Astrocyte of the spinal cord (primary cell): ENCODE measurements around the gene SLC10A2.
"Not testable (repeated sequence)": the region's sequence is repeated elsewhere in the genome, so short reads cannot be mapped to it uniquely, and the experiment has no call there.

ENCODE experiments used
- DNase-seq: peaks from one replicate; pipeline ENCODE4 v3.0.0; 2011; ENCODE audit warnings: low read depth, low spot score
- H3K4me3 ChIP-seq: 2 replicates; pipeline ENCODE4 v1.5.1; 2011; ENCODE audit warnings: low read depth, mild to moderate bottlenecking, low read length, moderate library complexity
- in situ Hi-C: cut with HindIII; loops from 2 replicates; pipeline ENCODE4 v1.10.0; 2017; ENCODE audit warnings: low sequenced_read_pairs
- TF ChIP-seq, protein P1 (sequence below): IDR thresholded peaks from 2 replicates; pipeline ENCODE4 v1.5.1; 2012; ENCODE audit warnings: low read depth, mild to moderate bottlenecking, low read length, inconsistent platforms

Gene SLC10A2, protein sequence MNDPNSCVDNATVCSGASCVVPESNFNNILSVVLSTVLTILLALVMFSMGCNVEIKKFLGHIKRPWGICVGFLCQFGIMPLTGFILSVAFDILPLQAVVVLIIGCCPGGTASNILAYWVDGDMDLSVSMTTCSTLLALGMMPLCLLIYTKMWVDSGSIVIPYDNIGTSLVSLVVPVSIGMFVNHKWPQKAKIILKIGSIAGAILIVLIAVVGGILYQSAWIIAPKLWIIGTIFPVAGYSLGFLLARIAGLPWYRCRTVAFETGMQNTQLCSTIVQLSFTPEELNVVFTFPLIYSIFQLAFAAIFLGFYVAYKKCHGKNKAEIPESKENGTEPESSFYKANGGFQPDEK

DNA sequence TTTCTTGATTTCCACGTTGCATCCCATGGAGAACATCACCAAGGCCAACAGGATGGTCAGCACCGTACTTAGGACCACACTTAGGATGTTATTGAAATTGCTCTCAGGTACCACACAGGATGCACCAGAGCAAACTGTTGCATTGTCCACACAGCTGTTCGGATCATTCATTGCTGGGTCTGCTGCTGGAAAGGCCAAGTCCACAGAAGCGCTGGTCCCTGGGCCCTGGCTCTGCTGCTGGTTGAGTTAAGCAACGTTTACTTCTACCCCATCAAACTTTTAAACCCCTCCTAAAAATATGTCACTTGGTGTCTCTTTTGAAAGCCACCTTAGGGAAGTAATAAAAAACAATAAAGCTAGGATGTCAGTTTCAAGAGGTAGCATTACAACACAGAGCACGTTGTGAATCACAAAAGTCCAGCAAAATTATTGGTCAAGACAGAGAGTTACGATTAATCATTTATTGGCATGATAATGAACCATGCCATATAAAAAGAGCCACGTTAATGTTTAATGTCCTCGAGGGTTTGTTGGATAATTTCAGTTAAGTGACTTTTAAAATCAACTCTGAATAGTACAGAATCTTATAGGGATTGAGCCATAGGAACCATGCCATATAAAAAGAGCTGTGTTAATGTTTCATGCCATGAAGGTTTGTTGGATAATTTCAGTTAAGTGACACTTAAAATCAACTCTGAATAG is at the start of gene SLC10A2:
SLC10A2 (minus strand) TSS at position 339 of the 702 bp plus-strand sequence; CDS start at position 171, 168 bp downstream.
- TF ChIP-seq, protein P1, sequence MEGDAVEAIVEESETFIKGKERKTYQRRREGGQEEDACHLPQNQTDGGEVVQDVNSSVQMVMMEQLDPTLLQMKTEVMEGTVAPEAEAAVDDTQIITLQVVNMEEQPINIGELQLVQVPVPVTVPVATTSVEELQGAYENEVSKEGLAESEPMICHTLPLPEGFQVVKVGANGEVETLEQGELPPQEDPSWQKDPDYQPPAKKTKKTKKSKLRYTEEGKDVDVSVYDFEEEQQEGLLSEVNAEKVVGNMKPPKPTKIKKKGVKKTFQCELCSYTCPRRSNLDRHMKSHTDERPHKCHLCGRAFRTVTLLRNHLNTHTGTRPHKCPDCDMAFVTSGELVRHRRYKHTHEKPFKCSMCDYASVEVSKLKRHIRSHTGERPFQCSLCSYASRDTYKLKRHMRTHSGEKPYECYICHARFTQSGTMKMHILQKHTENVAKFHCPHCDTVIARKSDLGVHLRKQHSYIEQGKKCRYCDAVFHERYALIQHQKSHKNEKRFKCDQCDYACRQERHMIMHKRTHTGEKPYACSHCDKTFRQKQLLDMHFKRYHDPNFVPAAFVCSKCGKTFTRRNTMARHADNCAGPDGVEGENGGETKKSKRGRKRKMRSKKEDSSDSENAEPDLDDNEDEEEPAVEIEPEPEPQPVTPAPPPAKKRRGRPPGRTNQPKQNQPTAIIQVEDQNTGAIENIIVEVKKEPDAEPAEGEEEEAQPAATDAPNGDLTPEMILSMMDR = no peak
- H3K4me3 ChIP-seq = no peak within 1 kb of the TSS
- in situ Hi-C loops = no loop called here
- no peak for DNase-seq

DNA sequence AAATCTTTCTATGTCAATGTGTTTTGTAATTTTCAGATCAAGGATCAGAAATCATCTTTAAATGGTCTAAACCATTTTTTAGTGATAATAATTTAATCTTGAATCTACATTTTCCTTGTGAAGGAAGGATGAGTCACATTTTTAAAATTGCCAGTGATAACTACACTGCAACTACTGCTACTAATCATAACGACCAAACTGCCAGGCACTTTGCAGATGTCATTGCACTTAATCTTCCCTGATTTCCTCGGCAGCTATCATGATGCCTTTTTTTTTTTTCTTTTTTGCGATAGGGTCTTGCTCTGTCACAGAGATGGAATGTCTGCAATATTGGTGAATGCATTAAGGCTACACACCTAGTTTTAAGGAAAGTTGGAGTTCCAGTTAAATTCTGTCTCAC is 41.4 kb upstream of the SLC10A2 start:
- in situ Hi-C loops = no loop called here
- TF ChIP-seq, protein P1 = no peak

DNA sequence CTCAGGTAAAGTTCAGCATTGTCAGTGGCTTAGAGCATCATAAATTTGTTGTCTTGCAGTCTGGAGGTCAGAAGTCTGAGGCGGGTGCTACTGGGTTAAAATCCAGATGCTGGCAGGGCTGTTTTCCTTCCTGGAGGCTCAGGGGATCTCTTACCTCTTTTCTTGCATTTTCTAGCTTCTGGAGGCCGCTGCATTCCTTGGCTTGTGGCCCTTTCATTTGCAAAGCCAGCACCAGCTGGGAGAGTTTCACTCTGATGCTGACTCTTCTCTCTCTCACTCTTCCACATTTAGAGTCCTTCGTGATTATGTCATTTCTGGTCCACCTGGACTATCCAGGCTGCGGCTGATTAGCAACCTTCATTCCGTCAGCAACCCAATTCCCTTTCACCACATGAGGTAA is 38.1 kb upstream of the SLC10A2 start:
- TF ChIP-seq, protein P1 = no peak
- no peak overlapping the region for H3K4me3 ChIP-seq
- no peak for DNase-seq
- in situ Hi-C loops = no loop called here

More for the DNA sequence above, 41.4 kb upstream of the SLC10A2 start:
- no peak for DNase-seq
- H3K4me3 ChIP-seq = no peak overlapping the region

DNA sequence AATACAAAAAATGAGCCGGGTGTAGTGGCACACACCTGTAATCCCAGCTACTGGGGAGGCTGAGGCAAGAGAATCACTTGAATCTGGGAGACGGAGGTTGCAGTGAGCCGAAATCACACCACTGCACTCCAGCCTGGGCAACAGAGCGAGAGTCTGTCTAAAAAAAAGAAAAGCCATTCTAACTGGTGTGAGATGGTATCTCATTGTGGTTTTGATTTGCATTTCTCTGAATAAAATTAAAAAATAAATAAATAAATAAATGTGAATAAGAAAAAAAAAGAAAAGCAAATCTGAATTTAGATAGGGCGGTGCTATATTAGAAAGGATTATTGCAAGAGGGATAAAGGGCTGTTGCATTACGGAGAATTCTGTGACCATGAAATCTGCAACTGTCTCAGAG is 37.2 kb upstream of the SLC10A2 start:
- in situ Hi-C loops, DNase-seq, H3K4me3 ChIP-seq: not testable (repeated sequence)

DNA sequence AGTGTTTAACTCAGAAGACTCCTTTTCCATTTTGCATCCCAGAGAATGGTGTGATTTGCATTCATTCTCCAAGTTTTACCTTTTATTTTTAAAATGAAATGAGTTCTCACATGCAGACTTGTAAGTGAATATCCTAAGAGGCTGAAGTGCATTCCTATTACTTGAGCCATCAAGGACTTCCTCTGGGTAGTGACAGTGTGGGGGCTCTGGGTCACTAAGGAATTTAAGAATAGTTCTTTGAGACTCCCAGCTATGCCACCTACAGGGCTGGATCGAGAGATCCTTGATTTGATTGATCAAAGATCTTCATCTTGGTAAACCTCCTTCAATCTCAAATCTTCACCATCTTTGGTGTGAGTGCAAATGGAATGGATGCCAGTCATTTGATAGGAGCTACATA is 36.3 kb upstream of the SLC10A2 start:
- TF ChIP-seq, protein P1 = no peak
- H3K4me3 ChIP-seq = no peak overlapping the region
- DNase-seq = no peak
- in situ Hi-C loops = no loop called here

DNA sequence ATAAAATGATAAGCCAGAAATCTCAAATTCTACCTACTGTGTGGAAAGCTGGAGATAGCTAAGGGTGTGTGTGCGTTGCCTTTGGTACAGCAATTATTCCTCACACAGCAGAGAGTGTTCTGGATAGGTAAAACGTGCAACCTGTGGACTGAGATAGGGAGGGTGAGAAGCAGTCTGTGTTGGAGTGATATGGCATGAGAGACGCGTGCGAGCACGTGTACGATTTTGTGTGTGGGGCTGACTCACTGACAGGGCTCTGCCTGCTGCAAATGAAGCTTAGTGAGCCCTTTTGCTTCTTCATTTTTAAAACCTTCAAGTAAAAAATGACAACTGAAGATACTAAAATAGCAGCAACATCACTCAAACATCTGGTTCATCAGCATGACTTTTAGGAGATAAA is 35.7 kb upstream of the SLC10A2 start:
- TF ChIP-seq, protein P1 = no peak
- DNase-seq = no peak
- H3K4me3 ChIP-seq = no peak overlapping the region
- in situ Hi-C loops = no loop called here

DNA sequence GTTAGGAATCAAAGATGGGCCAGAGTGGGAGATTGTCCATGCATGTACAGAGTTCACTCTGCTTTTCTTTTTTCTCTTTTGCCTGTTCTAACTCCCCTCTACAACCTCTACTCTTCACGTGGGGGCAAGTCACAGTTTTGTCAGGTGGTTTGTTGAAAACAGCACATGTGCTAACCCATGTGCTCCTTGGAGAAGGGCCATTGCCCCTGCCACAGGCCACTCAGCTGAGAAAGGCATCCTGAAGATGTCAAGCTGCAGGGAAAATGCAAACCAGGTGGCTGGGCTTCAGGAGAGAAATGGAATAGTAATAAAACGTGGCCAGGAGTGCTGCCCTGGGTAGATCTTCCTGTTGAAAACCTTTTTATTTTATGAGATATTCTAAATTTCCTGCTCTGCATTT is 35.3 kb upstream of the SLC10A2 start:
- DNase-seq = no peak

More for the DNA sequence above, 35.3 kb upstream of the SLC10A2 start:
- no peak overlapping the region for H3K4me3 ChIP-seq
- in situ Hi-C loops = no loop called here
- TF ChIP-seq, protein P1 = no peak
